ENCODE measurements around the gene RASAL1. TPM values are rescaled to one million over a fixed set of nuclear protein-coding genes. Genes with fewer than 3 reads are reported as not detected.

RASAL1 gene
- total and polyA plus RNA-seq, 8 donors = 0.79 to 12.1 (median 2.6) TPM

DNA sequence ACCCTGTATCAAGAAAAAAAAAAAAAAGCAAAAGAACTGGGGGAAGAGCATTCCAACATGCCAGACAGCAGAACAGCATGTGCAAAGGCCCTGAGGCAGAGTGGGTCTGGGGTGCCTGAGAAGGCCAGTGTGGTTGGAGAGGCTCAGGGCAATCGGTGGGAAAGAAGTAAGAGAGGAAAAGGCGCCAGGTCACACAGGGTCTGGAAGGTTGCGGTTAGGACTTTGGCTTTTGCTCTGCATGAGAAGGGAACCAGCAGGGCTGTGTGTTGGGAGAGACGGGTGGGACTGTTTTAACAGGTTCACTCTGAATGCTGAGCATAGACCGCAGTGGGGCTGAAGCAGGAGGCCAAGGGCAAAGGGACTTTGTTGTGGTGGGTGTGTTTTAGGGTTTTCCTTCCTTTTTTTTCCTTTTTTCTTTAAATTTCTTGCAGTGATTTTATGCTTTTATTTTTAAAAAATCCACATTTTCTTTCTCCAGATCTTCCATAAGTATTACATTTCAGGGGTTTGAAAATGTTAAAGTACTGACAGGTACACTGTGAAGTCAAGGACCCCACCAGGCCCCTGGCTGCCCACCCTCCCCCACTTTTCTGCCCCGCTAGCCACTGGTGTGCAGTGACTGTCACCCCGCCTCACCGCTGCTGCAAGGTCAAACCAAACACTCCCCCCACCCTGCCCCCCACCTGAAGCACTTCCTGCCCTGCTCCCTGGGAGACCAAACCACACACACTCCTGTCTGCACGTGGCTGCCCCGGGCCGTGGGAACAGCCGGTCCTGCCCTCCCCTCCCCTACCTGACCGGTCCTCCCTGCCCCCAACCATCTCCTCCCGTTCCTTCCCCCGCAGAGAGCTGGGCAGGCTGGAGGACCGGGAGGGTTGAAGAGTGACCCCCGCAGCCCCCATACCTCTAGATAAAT, 49.1 kb downstream of the RASAL1 start:
- Histone ChIP-seq H3K4me3 (no peak overlapping the region), H3K27ac (peak overlapping the region in 3 of 4 donors; percentile 8 to 63 (median 55)), H3K4me1 (peaks cover 0 to 5% (median 0%) of the 10 kb centered on the region in 3 donors), H3K36me3 (no peaks in the 10 kb centered on the region), H3K27me3 (no peaks in the 10 kb centered on the region), H3K9me3 (no peaks in the 10 kb centered on the region)
- 35 to 36% methylated on average over 17 of the region's 17 CpGs for WGBS, 2 donors
- DNase-seq = peak in 4 of 6 donors; percentile 55 to 71 (median 60)
- TF ChIP-seq CTCF (IDR thresholded peaks at IDR 0.05) = no peak
- intact Hi-C loops (cut with DNase I) = no loop called here
- no peak for FAIRE-seq
- ATAC-seq = peak; percentile 66 to 89 (median 84)

DNA sequence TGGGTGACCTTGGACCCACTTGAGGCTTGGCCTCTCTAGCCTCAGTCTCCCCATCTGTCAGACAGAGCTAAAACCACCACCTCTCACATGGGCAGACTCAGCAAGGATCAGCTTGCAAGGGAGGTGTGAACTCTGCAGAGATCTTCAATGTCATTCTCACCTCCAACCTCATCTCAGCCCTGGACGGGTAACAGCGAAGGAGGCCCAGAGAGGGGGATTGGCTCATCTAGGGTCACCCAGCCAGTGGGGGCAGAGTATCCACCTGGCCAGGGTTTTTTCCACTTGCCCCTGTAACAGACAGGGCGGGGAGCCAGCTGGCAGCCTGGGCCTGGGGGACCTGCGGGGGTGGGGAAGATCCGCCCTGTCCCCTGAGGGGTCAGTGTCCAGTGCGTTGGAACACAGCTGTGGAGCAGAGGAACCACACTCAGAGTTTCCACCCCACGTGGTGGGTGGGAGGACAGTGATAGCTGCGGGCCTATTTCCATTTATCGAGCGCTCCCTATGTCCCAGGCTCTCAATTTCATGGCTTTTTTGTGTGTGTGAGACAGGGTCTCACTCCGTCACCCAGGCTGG, 51.6 kb downstream of the RASAL1 start:
- WGBS, 2 donors = 86 to 88% methylated on average over 11 of the region's 11 CpGs
- Histone ChIP-seq H3K27ac (no peak overlapping the region), H3K27me3 (no peaks in the 10 kb centered on the region), H3K36me3 (no peaks in the 10 kb centered on the region), H3K9me3 (no peaks in the 10 kb centered on the region), H3K4me1 (peaks cover 0 to 5% (median 0%) of the 10 kb centered on the region in 3 donors), H3K4me3 (no peak overlapping the region)
- ATAC-seq (peak in 1 of 4 donors; percentile 20), FAIRE-seq (no peak), DNase-seq (no peak)
- intact Hi-C loops (cut with DNase I) = no loop called here
- TF ChIP-seq CTCF (IDR thresholded peaks at IDR 0.05) = no peak

DNA sequence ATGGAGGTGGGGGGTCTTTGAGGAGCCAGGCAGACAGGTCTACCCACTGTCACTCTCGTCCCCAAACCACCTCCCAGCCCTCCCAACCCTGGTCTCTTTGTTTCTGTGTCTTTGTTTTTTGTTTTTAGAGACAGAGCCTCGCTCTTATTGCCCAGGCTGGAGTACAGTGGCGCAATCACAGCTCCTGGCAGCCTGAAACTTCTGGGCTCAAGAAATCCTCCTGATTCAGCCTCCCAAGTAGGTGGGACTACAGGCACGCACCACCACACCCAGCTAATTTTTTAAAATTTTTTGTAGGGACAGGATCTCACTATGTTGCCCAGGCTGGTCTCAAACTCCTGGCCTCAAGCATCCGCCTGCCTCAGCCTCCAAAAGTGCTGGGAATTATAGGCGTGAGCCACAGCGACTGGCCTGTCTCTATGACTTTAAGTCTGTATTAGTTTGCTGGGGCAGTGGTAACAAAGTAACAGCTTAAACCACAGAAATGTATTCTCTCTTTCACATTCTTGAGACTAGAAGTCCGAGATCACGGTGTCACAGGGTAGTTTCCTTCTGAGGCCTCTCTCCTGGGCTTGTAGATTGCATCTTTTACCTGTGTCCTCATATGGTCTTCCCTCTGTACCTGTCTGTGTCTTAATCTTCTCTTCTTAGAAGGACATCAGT, 52.9 kb downstream of the RASAL1 start:
- intact Hi-C loops (cut with DNase I) = no loop called here
- ATAC-seq (no peak), DNase-seq (no peak), FAIRE-seq (no peak)
- no peak overlapping the region for H3K4me3 ChIP-seq
- no peak overlapping the region for H3K27ac ChIP-seq
- WGBS, 2 donors = 89% methylated on average over 9 of the region's 9 CpGs
- TF ChIP-seq CTCF (IDR thresholded peaks at IDR 0.05) = no peak
- peaks cover 0 to 5% (median 0%) of the 10 kb centered on the region in 3 donors for H3K4me1 ChIP-seq
- no peaks in the 10 kb centered on the region for H3K9me3 ChIP-seq
- H3K36me3 ChIP-seq = no peaks in the 10 kb centered on the region
- no peaks in the 10 kb centered on the region for H3K27me3 ChIP-seq

- H3K27me3 ChIP-seq = no peaks in the 10 kb centered on the region
- TF ChIP-seq CTCF (IDR thresholded peaks at IDR 0.05) = no peak
- WGBS, 2 donors = 79 to 88% methylated on average over 4 of the region's 4 CpGs
- no peak overlapping the region for H3K4me3 ChIP-seq
- H3K9me3 ChIP-seq = no peaks in the 10 kb centered on the region
- H3K36me3 ChIP-seq = no peaks in the 10 kb centered on the region
- DNase-seq (no peak), ATAC-seq (no peak), FAIRE-seq (no peak)
- H3K4me1 ChIP-seq = peaks cover 0 to 5% (median 0%) of the 10 kb centered on the region in 3 donors
- intact Hi-C loops (cut with DNase I) = no loop called here
- H3K27ac ChIP-seq = no peak overlapping the region
Observed at GRCh38 chr12:113081873-113082272, 53.7 kb downstream of the RASAL1 start.

Measured in pancreas (tissue), 10 donors.